PC-3 (cell line): Measurements from ENCODE around the gene ECHS1.

Experiments
- CTCF ChIP-seq: fragments of 300-600 bp; sonication (generic); conservative IDR thresholded peaks from 2 replicates; pipeline ENCODE4 v1.5.1; 2017; ENCODE audit warnings: antibody characterized with exemption, low read depth, mild to moderate bottlenecking, low read length
- EZH2 ChIP-seq: fragments of 300-600 bp; sonication (generic); IDR thresholded peaks from one replicate; pipeline ENCODE4 v1.6.1; 2017; ENCODE audit warnings: antibody characterized with exemption, mild to moderate bottlenecking, low read length; ENCODE audit not compliant: unreplicated experiment

DNA sequence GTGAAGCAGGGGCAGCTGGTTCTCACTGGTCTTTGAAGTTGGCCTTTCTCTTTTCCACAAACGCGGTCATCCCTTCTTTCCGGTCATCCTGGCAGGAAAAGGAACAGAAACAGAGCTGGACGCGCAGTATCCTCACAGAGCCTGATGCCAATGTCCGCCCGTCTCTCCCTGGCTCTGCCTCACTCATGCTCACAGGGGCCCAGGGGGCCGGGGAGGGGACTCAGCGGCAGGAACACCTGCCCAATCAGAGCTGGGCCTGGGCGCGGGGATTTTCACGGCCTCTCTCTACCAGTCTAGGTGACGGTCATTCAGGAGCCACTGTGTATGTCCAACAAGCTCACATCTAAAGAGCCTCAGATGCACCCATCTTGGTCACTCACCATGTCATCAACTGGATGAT, 10.3 kb downstream of the ECHS1 start:
- TF ChIP-seq CTCF (no peak), EZH2 (no peak)
